Tibial nerve (tissue), 3 donors: ENCODE data around the gene PADI3.

ENCODE experiments used
- CTCF ChIP-seq, 5 experiments: fragments of 200-600 bp in 3 of 5; fragments of 450-650 bp in 2 of 5; sonication (generic) in 3 of 5; IDR thresholded peaks; one replicate each; pipeline ENCODE4 v1.5.1; 2016 to 2019; ENCODE audit warnings: antibody characterized with exemption in 5 of 5, mild to moderate bottlenecking in 3 of 5, moderate library complexity in 2 of 5
- POLR2A ChIP-seq, 2 donors: fragments of 450-650 bp; IDR thresholded peaks; one replicate each; pipeline ENCODE4 v1.6.1; 2017; ENCODE audit warnings: antibody characterized with exemption in 2 of 2, mild to moderate bottlenecking in 2 of 2, moderate library complexity in 2 of 2

- TF ChIP-seq CTCF (IDR thresholded peaks at IDR 0.05) (no peak), POLR2A (IDR thresholded peaks at IDR 0.05) (no peak)
Observed at GRCh38 chr1:17227358-17227915, 21.5 kb upstream of the PADI3 start.
